HG03520 (cell line): ENCODE data around the gene EFCAB11.
"Not testable (repeated sequence)": the region's sequence is repeated elsewhere in the genome, so short reads cannot be mapped to it uniquely, and the experiment has no call there.

Experiments
- ATAC-seq: cut with Tn5 transposase; IDR thresholded peaks from one replicate; pipeline ENCODE4 v1.9.1; 2021; ENCODE audit warnings: mild to moderate bottlenecking, moderate library complexity; ENCODE audit not compliant: unreplicated experiment

EFCAB11 gene

DNA sequence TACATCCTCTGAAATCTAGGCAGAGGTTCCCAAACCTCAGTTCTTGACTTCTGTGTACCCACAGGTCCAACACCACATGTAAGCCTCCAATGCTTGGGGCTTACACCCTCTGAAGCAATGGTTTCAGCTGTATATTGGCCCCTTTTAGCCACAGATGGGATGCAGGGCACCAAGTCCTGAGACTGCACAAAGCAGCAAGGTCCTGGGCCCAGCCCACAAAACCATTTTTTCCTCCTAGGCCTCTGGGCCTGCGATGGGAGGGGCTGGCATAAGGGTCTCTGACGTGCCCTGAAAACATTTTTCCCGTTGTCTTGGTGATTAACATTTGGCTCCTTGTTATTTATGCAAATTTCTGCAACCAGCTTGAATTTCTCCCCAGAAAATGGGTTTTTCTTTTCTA lies 80.4 kb downstream of the EFCAB11 start:
- ATAC-seq = not testable (repeated sequence)

DNA sequence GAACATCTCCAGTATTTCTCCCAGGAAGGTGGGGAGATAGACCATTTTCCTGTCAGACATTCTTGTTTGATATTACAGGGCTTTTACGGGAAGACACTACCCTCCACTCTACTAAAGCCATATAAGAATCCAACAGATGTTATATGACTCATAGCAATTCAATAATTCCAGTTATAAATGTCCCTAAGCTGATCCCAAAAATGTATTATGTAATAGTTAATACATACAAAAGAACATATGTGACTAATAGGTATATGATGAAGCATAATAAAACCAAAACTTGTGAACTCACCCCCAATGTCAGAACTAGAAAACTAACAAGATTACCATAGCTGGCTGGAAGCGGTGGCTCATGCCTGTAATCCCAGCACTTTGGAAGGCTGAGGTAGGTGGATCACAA lies 84.2 kb downstream of the EFCAB11 start:
- ATAC-seq = no peak

DNA sequence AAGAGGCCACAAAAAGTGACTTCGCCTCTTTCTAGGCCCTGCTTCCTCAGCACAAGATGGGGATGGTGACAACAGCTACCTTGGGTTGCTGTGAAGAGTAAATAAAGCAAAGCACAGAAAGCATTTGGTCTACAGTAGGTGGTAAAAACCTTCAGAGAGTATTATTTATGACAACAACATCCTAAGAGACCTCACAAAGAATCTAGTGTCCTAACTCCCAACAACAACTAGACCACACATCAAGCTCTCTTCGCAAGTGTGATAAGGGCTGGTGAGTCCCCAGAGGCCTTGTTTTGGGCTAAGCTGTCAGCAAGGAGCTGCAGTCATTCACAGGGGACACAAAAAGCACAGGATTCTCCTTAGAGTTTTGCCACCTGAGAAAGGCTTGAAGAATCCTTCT lies 84.9 kb downstream of the EFCAB11 start:
- ATAC-seq = no peak

DNA sequence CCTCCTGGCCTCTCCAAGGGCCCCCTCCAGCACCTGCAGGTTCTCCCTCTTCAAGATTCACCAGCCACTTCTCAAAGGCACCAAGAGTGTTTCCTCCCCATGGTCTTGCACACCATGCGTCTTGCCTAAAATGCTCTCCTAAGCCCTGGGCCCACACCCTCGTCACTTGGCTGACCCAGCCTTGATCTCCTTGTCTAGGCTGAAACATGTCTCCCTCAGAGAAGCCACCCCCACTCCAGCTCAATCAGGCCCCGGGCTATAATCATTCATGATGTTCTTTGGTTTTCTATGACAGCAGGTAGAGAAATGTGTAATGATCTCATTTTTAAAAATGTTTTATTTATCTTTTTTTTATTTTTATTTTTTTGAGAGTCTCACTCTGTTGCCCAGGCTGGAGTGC lies 88.1 kb downstream of the EFCAB11 start:
- ATAC-seq = no peak

DNA sequence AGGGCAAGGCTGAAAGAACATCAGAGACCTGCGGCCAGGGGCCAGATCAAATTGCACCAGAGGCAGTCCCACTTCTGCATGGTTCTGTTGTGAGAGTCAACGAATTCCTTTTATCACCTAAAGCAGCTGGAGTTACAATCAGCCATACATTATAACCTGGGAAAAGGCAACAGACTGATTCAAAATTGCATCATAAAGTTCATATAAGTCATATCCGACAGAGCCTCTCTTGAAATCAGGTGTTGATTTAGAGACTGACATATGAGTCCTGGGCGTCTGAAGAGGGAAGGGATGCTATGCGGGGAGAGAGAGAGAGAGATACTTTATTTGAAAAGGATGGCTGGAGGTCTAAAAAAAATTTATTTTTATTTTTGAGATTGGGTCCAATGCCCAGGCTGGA lies 89.4 kb downstream of the EFCAB11 start:
- no peak for ATAC-seq

DNA sequence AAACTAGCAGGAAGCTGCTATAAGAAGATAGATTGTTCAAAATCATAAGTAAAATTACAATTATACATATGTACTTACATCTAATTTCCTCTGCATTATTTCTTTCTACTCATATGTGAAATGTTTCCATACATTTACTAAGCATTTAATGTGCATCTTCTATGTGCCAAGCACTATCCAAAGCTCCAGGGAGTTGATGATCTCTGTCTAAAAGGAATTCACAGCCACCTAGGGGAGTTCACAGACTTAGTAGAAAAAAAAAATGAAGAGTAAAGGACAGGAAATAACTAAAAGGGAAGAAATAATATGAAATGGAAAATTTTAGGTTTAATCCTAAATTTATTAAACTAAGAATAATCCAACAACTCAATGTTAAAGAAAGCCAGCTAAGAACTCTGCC lies 91.7 kb downstream of the EFCAB11 start:
- no peak for ATAC-seq

DNA sequence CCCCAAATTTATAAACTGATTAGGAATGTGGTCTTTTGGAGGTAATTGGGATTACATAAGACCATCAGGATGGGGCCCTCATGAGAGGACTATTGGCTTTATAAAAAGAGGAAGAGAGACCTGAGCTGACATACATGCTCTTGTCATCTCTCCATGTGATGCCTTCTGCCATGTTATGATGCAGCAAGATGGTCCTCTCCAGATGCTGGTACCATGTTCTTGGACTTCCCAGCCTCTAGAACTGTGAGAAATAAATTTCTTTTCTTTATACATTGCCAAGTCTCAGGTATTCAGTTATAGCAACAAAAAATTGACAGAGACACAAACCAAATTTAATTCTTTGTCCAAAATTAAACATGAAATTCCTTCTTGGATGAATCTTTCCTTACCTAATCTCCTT lies 92.9 kb downstream of the EFCAB11 start:
- no peak for ATAC-seq

- ATAC-seq = no peak
Observed at GRCh38 chr14:89858089-89858488, 96.4 kb downstream of the EFCAB11 start.

DNA sequence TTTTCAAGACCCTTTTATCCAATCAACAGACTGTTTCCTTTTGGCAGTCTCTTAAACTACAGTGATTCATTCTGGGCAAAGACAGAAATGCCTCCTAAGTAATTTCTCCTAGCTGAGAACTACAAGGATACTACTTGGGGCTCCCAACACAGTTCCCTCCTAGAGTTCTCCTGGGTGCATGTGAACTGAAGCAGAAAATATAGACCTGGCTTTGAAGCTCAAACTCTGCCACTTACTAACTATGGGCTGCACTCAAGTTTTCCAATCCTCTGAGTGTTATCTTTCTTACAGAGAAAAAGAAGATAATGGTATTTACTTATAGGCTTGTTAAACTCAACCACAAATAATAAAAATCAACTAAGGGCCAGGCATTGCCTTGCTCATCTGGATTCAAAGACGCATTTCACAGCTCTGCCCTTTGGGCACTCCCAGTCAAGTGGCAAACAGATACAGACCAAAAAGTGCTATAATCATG lies 97.6 kb downstream of the EFCAB11 start:
- ATAC-seq = no peak

- ATAC-seq = no peak
Observed at GRCh38 chr14:89855961-89856656, 98.4 kb downstream of the EFCAB11 start.

DNA sequence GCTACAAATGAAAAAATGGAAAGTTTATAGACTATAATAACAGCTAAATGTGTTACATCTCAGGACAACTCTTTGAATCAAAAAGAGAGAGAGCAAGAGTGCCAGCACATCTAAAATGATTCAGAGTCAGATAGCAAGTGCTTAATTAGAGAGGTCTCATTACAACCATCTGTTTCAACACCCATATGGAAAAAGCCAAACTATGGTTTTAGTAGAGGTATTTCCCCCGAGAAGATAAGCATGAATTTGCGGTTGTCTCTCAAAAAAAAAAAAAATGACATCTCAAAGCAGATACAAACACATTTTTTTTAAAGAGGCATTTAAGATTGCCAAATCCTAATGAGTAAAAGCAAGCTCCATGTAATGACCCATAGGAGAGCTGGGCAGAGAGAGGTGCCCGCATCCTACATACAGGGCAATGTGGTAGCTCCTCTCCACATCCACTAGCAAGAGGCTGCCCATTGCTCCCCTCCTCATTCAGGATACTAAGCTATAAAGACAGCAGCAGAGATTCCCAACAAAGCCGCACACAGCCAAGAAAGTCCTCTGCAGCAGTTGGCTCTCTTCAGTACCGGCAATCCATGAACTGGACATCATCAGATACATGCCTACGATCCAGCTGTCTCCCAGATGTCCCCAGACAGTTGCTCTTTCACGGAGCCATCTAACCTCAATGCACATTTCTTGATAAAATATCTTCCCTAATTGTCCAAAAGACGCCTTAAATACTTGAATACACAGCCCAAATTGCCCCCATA lies 100.4 kb downstream of the EFCAB11 start:
- no peak for ATAC-seq

GRCh38 chr14:89851106-89851505 lies 103.4 kb downstream of the EFCAB11 start:
- ATAC-seq = no peak

DNA sequence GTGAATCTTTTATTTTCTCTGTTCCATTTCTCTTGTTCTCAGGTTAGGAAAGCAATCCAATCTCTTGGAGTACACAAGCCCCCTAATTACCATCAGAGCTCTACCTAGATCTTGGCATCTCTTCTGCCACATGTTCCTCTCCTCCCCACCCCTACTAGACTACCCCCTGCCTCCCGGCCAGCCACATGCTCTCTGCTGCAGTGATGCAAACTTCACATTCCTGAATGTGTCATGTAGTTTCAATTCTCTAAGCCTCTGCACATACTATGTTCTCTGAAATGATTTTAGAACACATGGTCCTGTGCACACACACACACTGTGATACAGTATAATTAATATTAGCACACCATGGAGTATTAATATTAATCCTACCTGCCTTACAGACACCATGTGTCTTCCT lies 104.6 kb downstream of the EFCAB11 start:
- no peak for ATAC-seq

DNA sequence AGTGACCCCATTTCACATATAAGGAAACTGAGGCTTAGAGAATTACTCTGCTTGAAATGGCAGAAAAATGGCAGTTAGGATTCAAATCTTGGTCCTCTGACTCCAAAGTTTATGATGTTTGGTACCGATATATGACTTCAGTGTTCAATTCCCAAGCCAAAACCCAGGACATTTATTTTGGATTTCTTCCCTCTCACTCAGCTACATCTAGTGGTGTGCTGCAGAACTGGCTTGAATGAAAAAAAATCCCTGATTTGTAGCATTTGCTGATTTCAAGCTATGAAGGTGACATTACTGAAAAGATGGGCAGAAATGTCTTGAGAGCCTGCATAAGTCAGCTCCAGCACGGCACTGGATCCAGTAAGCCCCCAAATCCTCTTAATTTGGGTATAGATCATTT lies 106.4 kb downstream of the EFCAB11 start:
- ATAC-seq = no peak

DNA sequence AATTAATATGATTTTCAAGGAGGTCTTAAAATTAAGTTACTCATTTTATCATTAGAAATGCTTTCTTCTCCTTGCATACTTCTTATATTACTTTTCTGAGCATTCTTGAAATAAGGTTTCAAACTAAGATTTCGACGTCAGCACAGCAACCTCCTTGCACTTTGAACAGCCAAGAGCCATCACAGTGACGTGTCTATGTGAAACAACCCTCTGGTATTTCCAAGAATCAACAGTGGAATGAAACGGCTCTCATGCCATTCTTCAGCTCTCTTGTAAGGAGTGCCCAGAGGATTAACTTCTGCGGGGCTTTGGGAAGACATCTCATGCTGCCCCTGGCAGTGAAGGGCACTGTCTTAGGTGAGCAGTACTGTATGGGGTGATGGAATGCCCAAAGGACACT lies 109.2 kb downstream of the EFCAB11 start:
- ATAC-seq = no peak

GRCh38 chr14:89844508-89844907 lies 110.0 kb downstream of the EFCAB11 start:
- ATAC-seq = no peak

DNA sequence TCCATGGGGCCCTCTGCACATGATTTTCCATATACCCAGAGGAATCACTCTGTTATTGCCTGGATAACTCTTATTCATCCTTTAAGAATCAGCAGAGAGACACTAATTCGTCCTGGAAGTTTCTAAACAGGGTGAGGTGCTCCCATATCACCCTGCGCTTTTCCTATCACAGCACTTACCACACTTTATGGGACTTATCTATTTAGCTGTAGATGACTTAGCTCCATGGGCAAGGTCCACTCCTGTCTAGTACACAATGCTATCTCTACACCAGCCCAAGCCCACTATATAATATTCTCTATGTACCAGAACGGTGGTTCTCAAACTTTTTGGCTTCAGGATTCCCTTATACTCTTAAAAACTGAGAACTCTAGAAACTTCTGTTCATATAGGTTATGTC lies 111.7 kb downstream of the EFCAB11 start:
- ATAC-seq = no peak

DNA sequence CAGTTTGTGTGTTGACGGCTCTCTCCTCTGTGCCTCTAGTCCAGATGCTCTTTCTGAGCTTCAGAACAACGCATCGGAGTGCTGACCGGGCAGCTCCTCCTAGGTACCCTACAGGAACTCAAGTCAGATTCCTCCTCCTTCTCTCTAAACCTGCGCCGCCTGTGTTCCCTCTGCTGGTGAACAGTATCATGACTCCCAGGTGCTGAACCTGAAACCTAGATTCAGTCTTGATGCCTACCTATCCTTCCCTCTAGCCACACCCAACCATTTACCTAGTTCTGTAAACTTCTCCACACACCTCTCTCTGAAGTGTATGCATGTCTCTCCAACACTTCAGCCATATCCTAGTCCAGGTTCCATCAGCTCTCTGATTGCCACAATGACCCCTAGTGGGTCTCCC lies 112.7 kb downstream of the EFCAB11 start:
- no peak for ATAC-seq

DNA sequence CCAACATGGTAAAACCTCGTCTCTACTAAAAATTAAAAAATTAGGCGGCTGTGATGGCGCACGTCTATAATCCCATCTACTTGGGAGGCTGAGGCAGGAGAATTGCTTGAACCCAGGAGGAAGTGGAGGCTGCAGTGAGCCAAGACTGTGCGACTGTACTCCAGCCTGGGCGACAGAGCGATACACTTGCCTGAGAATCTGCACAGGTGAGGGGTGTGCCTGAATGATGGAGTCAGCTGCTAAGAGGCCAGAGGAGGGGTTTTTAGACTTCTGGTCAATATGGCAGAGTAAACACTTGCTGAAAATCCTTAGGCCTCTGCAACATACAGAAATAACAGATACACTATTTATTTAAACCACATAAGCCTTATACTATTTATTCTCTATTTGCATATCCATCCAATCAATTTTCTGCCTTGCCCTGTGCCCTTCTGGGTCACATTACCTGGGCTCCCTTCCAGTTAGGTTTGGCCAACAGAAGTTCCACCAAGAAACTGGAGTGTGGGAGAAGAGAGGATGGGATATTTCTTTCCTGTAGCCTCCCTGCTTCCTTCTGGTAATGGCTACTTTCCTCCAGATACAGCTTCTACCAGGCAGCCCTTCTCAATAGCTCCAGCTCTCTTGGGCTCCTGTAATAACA lies 117.6 kb downstream of the EFCAB11 start:
- ATAC-seq = no peak

- ATAC-seq = no peak
Observed at GRCh38 chr14:89833661-89834060, 120.9 kb downstream of the EFCAB11 start.

- no peak for ATAC-seq
Observed at GRCh38 chr14:89833120-89833532, 121.4 kb downstream of the EFCAB11 start.
